Gastroesophageal sphincter (tissue), 4 donors: ENCODE results near the gene RXRG. TPM values are rescaled to one million over a fixed set of nuclear protein-coding genes. Genes with fewer than 3 reads are reported as not detected.

Experiments
- ATAC-seq: fragments of 150-250 bp; one replicate; pipeline ENCODE4 v1.9.1; 2016; ENCODE audit warnings: mild to moderate bottlenecking, moderate library complexity
- H3K27ac ChIP-seq, 4 donors: fragments of 200-600 bp; sonication (generic) in 3 of 4; 1 replicate in 3 of 4; 2 replicates in 1 of 4; pipeline ENCODE4 v1.5.1; 2016 to 2019
- H3K27me3 ChIP-seq: fragments of 200-600 bp; sonication (generic); one replicate; pipeline ENCODE4 v1.5.1; 2019
- H3K36me3 ChIP-seq, 2 donors: fragments of 200-600 bp; sonication (generic); one replicate each; pipeline ENCODE4 v1.5.1; 2019; ENCODE audit warnings: control low read depth in 1 of 2
- H3K4me1 ChIP-seq, 3 donors: fragments of 200-600 bp; sonication (generic); 1 replicate in 2 of 3; 2 replicates in 1 of 3; pipeline ENCODE4 v1.5.1; 2016 to 2019; ENCODE audit warnings: control low read depth in 2 of 3
- H3K4me3 ChIP-seq, 2 donors: fragments of 200-600 bp; sonication (generic); one replicate each; pipeline ENCODE4 v1.5.1; 2019; ENCODE audit warnings: mild to moderate bottlenecking in 1 of 2, moderate library complexity in 1 of 2
- H3K9me3 ChIP-seq, 3 donors: fragments of 200-600 bp; sonication (generic); one replicate each; pipeline ENCODE4 v1.5.1; 2017 to 2019; ENCODE audit warnings: control low read depth in 2 of 3
- CTCF ChIP-seq, 4 experiments: fragments of 200-600 bp in 2 of 4; fragments of 450-650 bp in 2 of 4; sonication (generic) in 1 of 4; IDR thresholded peaks; one replicate each; pipeline ENCODE4 v1.5.1; 2017 to 2019; ENCODE audit warnings: antibody characterized with exemption in 4 of 4, mild to moderate bottlenecking in 2 of 4, moderate library complexity in 2 of 4
- EP300 ChIP-seq: sonication (generic); formaldehyde crosslinking; IDR thresholded peaks from one replicate; pipeline ENCODE4 v1.6.1; 2017; ENCODE audit warnings: antibody characterized with exemption, mild to moderate bottlenecking
- POLR2A ChIP-seq, 2 donors: fragments of 450-650 bp; IDR thresholded peaks; one replicate each; pipeline ENCODE4 v1.6.1; 2017; ENCODE audit warnings: antibody characterized with exemption in 2 of 2, mild to moderate bottlenecking in 2 of 2, moderate library complexity in 1 of 2
- POLR2AphosphoS5 ChIP-seq: sonication (generic); formaldehyde crosslinking; IDR thresholded peaks from one replicate; pipeline ENCODE4 v1.6.1; 2017; ENCODE audit warnings: antibody characterized with exemption
- WGBS, 2 donors: methylation state at CpG; one replicate each; pipeline ENCODE4 v1.1.5; 2018; ENCODE audit warnings: low coverage in 1 of 2; 5-methylcytosine and 5-hydroxymethylcytosine counted together
- total RNA-seq, 4 donors: library from RNA; depleted of rRNA; stranded (reverse); fragments of >200 nt; gene quantifications; one replicate each; pipeline ENCODE4 v1.1.0, GENCODE V29; 2016

Gene RXRG
- total RNA-seq, 4 donors from 2014 or later = 2.4 to 6.4 (median 2.7) TPM

GRCh38 chr1:165439330-165439729 lies 5.6 kb downstream of the RXRG start:
- H3K4me1 ChIP-seq = peaks cover 0 to 10% (median 0%) of the 10 kb centered on the region in 3 donors
- no peak overlapping the region for H3K4me3 ChIP-seq
- no peaks in the 10 kb centered on the region for H3K9me3 ChIP-seq
- TF ChIP-seq CTCF (IDR thresholded peaks at IDR 0.05) (no peak), POLR2A (IDR thresholded peaks at IDR 0.05) (no peak), POLR2AphosphoS5 (no peak), EP300 (no peak)
- no peak overlapping the region for H3K27ac ChIP-seq
- no CpG with 5 or more reads among the region's 6 CpGs for WGBS, 2 donors
- ATAC-seq = no peak
- peaks cover 43% of the 10 kb centered on the region for H3K27me3 ChIP-seq
- no peaks in the 10 kb centered on the region for H3K36me3 ChIP-seq

- Histone ChIP-seq H3K9me3 (no peaks in the 10 kb centered on the region), H3K36me3 (no peaks in the 10 kb centered on the region), H3K4me1 (no peaks in the 10 kb centered on the region), H3K27me3 (peaks cover 22% of the 10 kb centered on the region), H3K4me3 (no peak overlapping the region), H3K27ac (no peak overlapping the region)
- no peak for TF ChIP-seq EP300
- TF ChIP-seq POLR2A (IDR thresholded peaks at IDR 0.05) = no peak
- no peak for TF ChIP-seq CTCF (IDR thresholded peaks at IDR 0.05)
- TF ChIP-seq POLR2AphosphoS5 = no peak
- ATAC-seq = no peak
- 54 to 63% methylated on average over 1 to 2 of the region's 2 CpGs for WGBS, 2 donors
Observed at GRCh38 chr1:165436994-165437393, 7.9 kb downstream of the RXRG start.

DNA sequence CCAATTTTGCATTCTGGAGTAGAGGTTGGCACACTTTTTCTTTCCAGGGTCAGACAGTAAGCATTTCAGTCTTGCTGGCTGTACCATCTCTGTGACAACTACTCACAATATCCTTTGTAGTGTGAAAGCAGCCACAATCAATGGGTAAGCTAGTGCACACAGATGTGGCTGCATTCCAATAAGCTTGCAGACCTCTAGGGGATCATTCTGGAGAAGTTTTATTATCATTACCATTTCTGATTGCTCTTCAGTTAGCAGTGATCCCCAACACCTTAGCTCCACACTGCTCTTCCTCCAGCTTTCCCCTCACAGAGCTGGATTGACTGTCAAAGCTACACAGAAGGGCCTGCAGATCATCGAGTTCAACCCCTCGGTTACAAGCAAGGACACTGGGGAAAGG lies 9.1 kb downstream of the RXRG start:
- 63 to 86% methylated on average over 2 of the region's 2 CpGs for WGBS, 2 donors
- peaks cover 10% of the 10 kb centered on the region for H3K27me3 ChIP-seq
- H3K9me3 ChIP-seq = no peaks in the 10 kb centered on the region
- H3K4me3 ChIP-seq = no peak overlapping the region
- H3K36me3 ChIP-seq = no peaks in the 10 kb centered on the region
- H3K27ac ChIP-seq = no peak overlapping the region
- no peak for ATAC-seq
- H3K4me1 ChIP-seq = no peaks in the 10 kb centered on the region
- TF ChIP-seq EP300 (no peak), POLR2AphosphoS5 (no peak), CTCF (IDR thresholded peaks at IDR 0.05) (no peak), POLR2A (IDR thresholded peaks at IDR 0.05) (no peak)

GRCh38 chr1:165434281-165434680 lies 10.6 kb downstream of the RXRG start:
- Histone ChIP-seq H3K4me3 (no peak overlapping the region), H3K27ac (no peak overlapping the region), H3K27me3 (peaks cover 7% of the 10 kb centered on the region), H3K36me3 (no peaks in the 10 kb centered on the region), H3K9me3 (no peaks in the 10 kb centered on the region), H3K4me1 (no peaks in the 10 kb centered on the region)
- 0 to 14% methylated on average over 1 to 2 of the region's 2 CpGs for WGBS, 2 donors
- TF ChIP-seq EP300 (no peak), CTCF (IDR thresholded peaks at IDR 0.05) (no peak), POLR2A (IDR thresholded peaks at IDR 0.05) (no peak), POLR2AphosphoS5 (no peak)
- ATAC-seq = no peak

DNA sequence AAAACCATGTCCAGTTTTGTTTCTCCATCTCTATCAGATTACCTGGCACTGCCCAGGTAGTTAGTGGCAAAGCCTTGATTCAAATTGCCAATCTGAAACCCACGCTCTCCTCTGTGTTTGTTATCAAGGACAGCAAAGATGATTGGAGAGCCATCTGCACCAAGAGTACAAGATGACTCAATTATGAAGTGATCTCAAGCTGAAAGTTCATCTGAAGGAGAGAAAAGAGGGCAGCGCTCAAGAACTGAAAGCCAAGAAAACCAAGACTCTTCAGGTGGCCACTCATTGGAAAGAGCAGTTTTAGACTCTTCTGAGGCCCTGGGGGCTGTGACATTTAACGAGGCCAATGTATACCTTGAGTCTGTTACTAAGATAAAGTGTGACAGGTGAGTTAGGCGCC lies 13.8 kb downstream of the RXRG start:
- H3K27ac ChIP-seq = no peak overlapping the region
- no peak overlapping the region for H3K4me3 ChIP-seq
- no peaks in the 10 kb centered on the region for H3K4me1 ChIP-seq
- H3K36me3 ChIP-seq = no peaks in the 10 kb centered on the region
- WGBS, 2 donors = 83 to 95% methylated on average over 2 to 3 of the region's 4 CpGs
- no peak for ATAC-seq
- no peaks in the 10 kb centered on the region for H3K27me3 ChIP-seq
- no peaks in the 10 kb centered on the region for H3K9me3 ChIP-seq
- TF ChIP-seq EP300 = no peak
- TF ChIP-seq CTCF (IDR thresholded peaks at IDR 0.05) = no peak
- no peak for TF ChIP-seq POLR2A (IDR thresholded peaks at IDR 0.05)
- no peak for TF ChIP-seq POLR2AphosphoS5
